Astrocyte (in vitro differentiated cells and primary cell): ENCODE data around the gene NCF2.

Experiments used
- EZH2 ChIP-seq: IDR thresholded peaks from 2 replicates; pipeline ENCODE4 v1.6.1; 2012; ENCODE audit warnings: mild to moderate bottlenecking, low read length, inconsistent platforms; ENCODE audit not compliant: insufficient read depth
- TF ChIP-seq, protein P1 (sequence below): IDR thresholded peaks from 2 replicates; pipeline ENCODE4 v1.5.1; 2011; ENCODE audit warnings: low read depth, mild to moderate bottlenecking, inconsistent platforms, low read length, moderate library complexity; ENCODE audit not compliant: insufficient read depth

DNA sequence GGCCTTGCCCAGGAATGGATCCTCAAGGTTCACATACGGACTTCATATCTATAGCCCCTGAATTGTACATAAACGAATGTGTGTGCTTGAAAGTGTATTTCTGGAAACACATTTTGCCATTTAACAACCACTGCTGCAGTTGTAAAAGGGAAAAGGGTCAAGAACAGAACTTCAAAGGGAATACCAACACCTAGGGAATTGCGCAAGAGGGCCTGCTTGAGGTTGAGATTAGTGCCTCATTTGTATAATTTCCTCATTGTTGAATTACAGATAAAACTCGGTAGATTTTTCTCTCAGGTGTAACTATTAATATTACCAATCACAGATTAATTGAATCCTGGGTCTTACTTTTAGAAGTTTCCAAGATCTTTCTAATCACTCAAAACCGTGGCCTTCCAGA is 6.1 kb downstream of the NCF2 start:
- TF ChIP-seq, protein P1, sequence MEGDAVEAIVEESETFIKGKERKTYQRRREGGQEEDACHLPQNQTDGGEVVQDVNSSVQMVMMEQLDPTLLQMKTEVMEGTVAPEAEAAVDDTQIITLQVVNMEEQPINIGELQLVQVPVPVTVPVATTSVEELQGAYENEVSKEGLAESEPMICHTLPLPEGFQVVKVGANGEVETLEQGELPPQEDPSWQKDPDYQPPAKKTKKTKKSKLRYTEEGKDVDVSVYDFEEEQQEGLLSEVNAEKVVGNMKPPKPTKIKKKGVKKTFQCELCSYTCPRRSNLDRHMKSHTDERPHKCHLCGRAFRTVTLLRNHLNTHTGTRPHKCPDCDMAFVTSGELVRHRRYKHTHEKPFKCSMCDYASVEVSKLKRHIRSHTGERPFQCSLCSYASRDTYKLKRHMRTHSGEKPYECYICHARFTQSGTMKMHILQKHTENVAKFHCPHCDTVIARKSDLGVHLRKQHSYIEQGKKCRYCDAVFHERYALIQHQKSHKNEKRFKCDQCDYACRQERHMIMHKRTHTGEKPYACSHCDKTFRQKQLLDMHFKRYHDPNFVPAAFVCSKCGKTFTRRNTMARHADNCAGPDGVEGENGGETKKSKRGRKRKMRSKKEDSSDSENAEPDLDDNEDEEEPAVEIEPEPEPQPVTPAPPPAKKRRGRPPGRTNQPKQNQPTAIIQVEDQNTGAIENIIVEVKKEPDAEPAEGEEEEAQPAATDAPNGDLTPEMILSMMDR = no peak
- TF ChIP-seq EZH2 = no peak
